CD8-positive, alpha-beta memory T cell (primary cell): Measurements from ENCODE around the gene FSD2. TPM values are rescaled to one million over a fixed set of nuclear protein-coding genes. Genes with fewer than 3 reads are reported as not detected.

Experiments used
- CTCF ChIA-PET: fragments of 350-600 bp; sonication (Branson Sonifier 250); formaldehyde crosslinking; loops from one replicate; lab custom pipeline; 2021; ENCODE audit warnings: antibody characterized with exemption; lab: Charles Lee
- POLR2A ChIA-PET: fragments of 350-600 bp; sonication (Branson Sonifier 250); formaldehyde crosslinking; loops from one replicate; lab custom pipeline; 2021; ENCODE audit warnings: antibody characterized with exemption; lab: Charles Lee
- DNase-seq, 5 donors: peaks; one replicate each; pipeline versions ENCODE4 v3.0.0 to v3.0.0-alpha.2; 2020 to 2022; ENCODE audit warnings: mixed read lengths in 1 of 5
- H3K27ac ChIP-seq: one replicate; pipeline ENCODE4 v1.7.0; 2013; ENCODE audit warnings: low read depth, mild to moderate bottlenecking, low read length, moderate library complexity
- H3K27me3 ChIP-seq: 2 replicates; pipeline ENCODE4 v1.7.0; 2013; ENCODE audit warnings: low read length, mild to moderate bottlenecking; ENCODE audit not compliant: insufficient read depth, poor library complexity, severe bottlenecking
- H3K36me3 ChIP-seq: 2 replicates; pipeline ENCODE4 v1.7.0; 2013; ENCODE audit warnings: mild to moderate bottlenecking, low read length, moderate library complexity; ENCODE audit not compliant: insufficient read depth
- H3K4me1 ChIP-seq: 2 replicates; pipeline ENCODE4 v1.7.0; 2013; ENCODE audit warnings: mild to moderate bottlenecking, low read length, moderate library complexity; ENCODE audit not compliant: insufficient read depth
- H3K4me3 ChIP-seq: 2 replicates; pipeline ENCODE4 v1.7.0; 2013; ENCODE audit warnings: mild to moderate bottlenecking, low read length
- H3K9me3 ChIP-seq: 2 replicates; pipeline ENCODE4 v1.7.0; 2013; ENCODE audit warnings: mild to moderate bottlenecking, low read length
- H3K27ac Mint-ChIP-seq, 8 donors: one replicate each; pipeline ENCODE4 v1.8.0; 2020 to 2021; ENCODE audit warnings: mixed read lengths in 8 of 8, mild to moderate bottlenecking in 6 of 8, inconsistent platforms in 3 of 8, moderate library complexity in 3 of 8
- H3K27me3 Mint-ChIP-seq, 2 donors: one replicate each; pipeline ENCODE4 v1.8.0; 2020 to 2021; ENCODE audit warnings: mixed read lengths in 2 of 2, mild to moderate bottlenecking in 1 of 2, moderate library complexity in 1 of 2
- H3K36me3 Mint-ChIP-seq, 3 donors: one replicate each; pipeline ENCODE4 v1.8.0; 2020 to 2021; ENCODE audit warnings: mixed read lengths in 3 of 3, inconsistent platforms in 1 of 3, mild to moderate bottlenecking in 1 of 3
- H3K4me1 Mint-ChIP-seq, 3 donors: one replicate each; pipeline ENCODE4 v1.8.0; 2020 to 2021; ENCODE audit warnings: mixed read lengths in 3 of 3, inconsistent platforms in 1 of 3, mild to moderate bottlenecking in 1 of 3
- H3K4me3 Mint-ChIP-seq, 7 donors: one replicate each; pipeline ENCODE4 v1.8.0; 2020 to 2021; ENCODE audit warnings: mixed read lengths in 7 of 7, mild to moderate bottlenecking in 6 of 7, moderate library complexity in 4 of 7, inconsistent platforms in 2 of 7
- H3K9me3 Mint-ChIP-seq, 5 donors: one replicate each; pipeline ENCODE4 v1.8.0; 2020 to 2022; ENCODE audit warnings: mixed read lengths in 5 of 5, mild to moderate bottlenecking in 3 of 5, moderate library complexity in 2 of 5, inconsistent platforms in 1 of 5
- polyA plus RNA-seq: library from polyadenylated mRNA; unstranded; fragments of 300-500 nt; fragmentation: Illumina TruSeq; gene quantifications from one replicate; pipeline ENCODE4 v1.2.3, GENCODE V29; 2021
- total RNA-seq, 2 experiments: library from RNA; stranded (reverse); gene quantifications; one replicate each; pipeline ENCODE4 v1.2.3, GENCODE V29; 2021

Gene FSD2
- total and polyA plus RNA-seq, 3 experiments from 2014 or later, result 0.16 TPM; not detected in 2

- H3K27me3 ChIP-seq, result no peaks in the 10 kb centered on the region
- no peaks in the 10 kb centered on the region for H3K36me3 ChIP-seq
- ChIA-PET POLR2A (no interaction called here), CTCF (no interaction called here)
- DNase-seq, result no peak
- no peak overlapping the region for H3K4me3 Mint-ChIP-seq
- H3K4me1 ChIP-seq, result no peaks in the 10 kb centered on the region
- H3K9me3 Mint-ChIP-seq, result peaks cover 4 to 9% (median 8%) of the 10 kb centered on the region in 5 donors
- H3K4me1 Mint-ChIP-seq, result no peaks in the 10 kb centered on the region
- peaks cover 16 to 68% of the 10 kb centered on the region in 2 donors for H3K27me3 Mint-ChIP-seq
- no peak overlapping the region for H3K27ac Mint-ChIP-seq
- no peak overlapping the region for H3K27ac ChIP-seq
- no peaks in the 10 kb centered on the region for H3K9me3 ChIP-seq
- H3K36me3 Mint-ChIP-seq, result peaks cover 0 to 19% (median 1%) of the 10 kb centered on the region in 3 donors
- H3K4me3 ChIP-seq, result no peak overlapping the region
Observed at GRCh38 chr15:82798531-82799166, 7.2 kb downstream of the FSD2 start.

- Mint-ChIP-seq H3K9me3 (peaks cover 4 to 12% (median 9%) of the 10 kb centered on the region in 5 donors), H3K36me3 (peaks cover 0 to 19% (median 1%) of the 10 kb centered on the region in 3 donors), H3K4me3 (no peak overlapping the region), H3K4me1 (no peaks in the 10 kb centered on the region), H3K27me3 (peaks cover 16 to 62% of the 10 kb centered on the region in 2 donors), H3K27ac (no peak overlapping the region)
- Histone ChIP-seq H3K9me3 (no peaks in the 10 kb centered on the region), H3K27me3 (no peaks in the 10 kb centered on the region), H3K36me3 (no peaks in the 10 kb centered on the region), H3K4me3 (no peak overlapping the region), H3K27ac (no peak overlapping the region), H3K4me1 (no peaks in the 10 kb centered on the region)
- DNase-seq, result no peak
- ChIA-PET POLR2A (no interaction called here), CTCF (no interaction called here)
Observed at GRCh38 chr15:82798104-82798503, 7.8 kb downstream of the FSD2 start.

- Mint-ChIP-seq H3K4me1 (no peaks in the 10 kb centered on the region), H3K27ac (no peak overlapping the region), H3K27me3 (peaks cover 8 to 33% of the 10 kb centered on the region in 2 donors), H3K4me3 (no peak overlapping the region), H3K36me3 (peaks cover 0 to 13% (median 1%) of the 10 kb centered on the region in 3 donors), H3K9me3 (peaks cover 4 to 13% (median 9%) of the 10 kb centered on the region in 5 donors)
- Histone ChIP-seq H3K27ac (no peak overlapping the region), H3K27me3 (no peaks in the 10 kb centered on the region), H3K4me1 (no peaks in the 10 kb centered on the region), H3K4me3 (no peak overlapping the region), H3K36me3 (no peaks in the 10 kb centered on the region), H3K9me3 (no peaks in the 10 kb centered on the region)
- ChIA-PET POLR2A (no interaction called here), CTCF (no interaction called here)
- DNase-seq, result no peak
Observed at GRCh38 chr15:82793737-82794136, 12.1 kb downstream of the FSD2 start.

- H3K4me1 Mint-ChIP-seq, result no peaks in the 10 kb centered on the region
- H3K4me3 ChIP-seq, result no peak overlapping the region
- peaks cover 8 to 20% of the 10 kb centered on the region in 2 donors for H3K27me3 Mint-ChIP-seq
- peaks cover 0 to 13% (median 1%) of the 10 kb centered on the region in 3 donors for H3K36me3 Mint-ChIP-seq
- no peak overlapping the region for H3K4me3 Mint-ChIP-seq
- no peaks in the 10 kb centered on the region for H3K4me1 ChIP-seq
- no peaks in the 10 kb centered on the region for H3K27me3 ChIP-seq
- H3K27ac ChIP-seq, result no peak overlapping the region
- POLR2A ChIA-PET, result interaction anchor here (0.7 kb wide), 1 partner anchor 20 kb away, joined by 3 read pairs; no protein-coding TSS in a partner anchor
- H3K9me3 Mint-ChIP-seq, result peaks cover 4 to 13% (median 9%) of the 10 kb centered on the region in 5 donors
- no peak overlapping the region for H3K27ac Mint-ChIP-seq
- CTCF ChIA-PET, result no interaction called here
- no peak for DNase-seq
- H3K9me3 ChIP-seq, result no peaks in the 10 kb centered on the region
- H3K36me3 ChIP-seq, result no peaks in the 10 kb centered on the region
Observed at GRCh38 chr15:82792068-82792467, 13.8 kb downstream of the FSD2 start.

- peaks cover 0 to 13% (median 1%) of the 10 kb centered on the region in 3 donors for H3K36me3 Mint-ChIP-seq
- H3K27me3 ChIP-seq, result no peaks in the 10 kb centered on the region
- no peak overlapping the region for H3K4me3 Mint-ChIP-seq
- peaks cover 10 to 18% of the 10 kb centered on the region in 2 donors for H3K27me3 Mint-ChIP-seq
- no peak for DNase-seq
- peaks cover 4 to 13% (median 9%) of the 10 kb centered on the region in 5 donors for H3K9me3 Mint-ChIP-seq
- H3K4me1 ChIP-seq, result no peaks in the 10 kb centered on the region
- CTCF ChIA-PET, result no interaction called here
- no peaks in the 10 kb centered on the region for H3K36me3 ChIP-seq
- POLR2A ChIA-PET, result no interaction called here
- H3K27ac Mint-ChIP-seq, result no peak overlapping the region
- no peak overlapping the region for H3K4me3 ChIP-seq
- no peaks in the 10 kb centered on the region for H3K9me3 ChIP-seq
- H3K4me1 Mint-ChIP-seq, result no peaks in the 10 kb centered on the region
- no peak overlapping the region for H3K27ac ChIP-seq
Observed at GRCh38 chr15:82790321-82790720, 15.5 kb downstream of the FSD2 start.

GRCh38 chr15:82789491-82789890 lies 16.4 kb downstream of the FSD2 start:
- H3K36me3 Mint-ChIP-seq, result peaks cover 0 to 8% (median 1%) of the 10 kb centered on the region in 3 donors
- no peak for DNase-seq
- peaks cover 10 to 12% of the 10 kb centered on the region in 2 donors for H3K27me3 Mint-ChIP-seq
- CTCF ChIA-PET, result no interaction called here
- Histone ChIP-seq H3K9me3 (no peaks in the 10 kb centered on the region), H3K4me3 (no peak overlapping the region), H3K36me3 (no peaks in the 10 kb centered on the region), H3K27ac (no peak overlapping the region), H3K27me3 (no peaks in the 10 kb centered on the region), H3K4me1 (no peaks in the 10 kb centered on the region)
- H3K27ac Mint-ChIP-seq, result no peak overlapping the region
- no peak overlapping the region for H3K4me3 Mint-ChIP-seq
- H3K9me3 Mint-ChIP-seq, result peaks cover 4 to 13% (median 8%) of the 10 kb centered on the region in 5 donors
- no peaks in the 10 kb centered on the region for H3K4me1 Mint-ChIP-seq
- POLR2A ChIA-PET, result no interaction called here

- Mint-ChIP-seq H3K27ac (no peak overlapping the region), H3K4me1 (no peaks in the 10 kb centered on the region), H3K4me3 (no peak overlapping the region), H3K9me3 (peaks cover 0 to 5% (median 2%) of the 10 kb centered on the region in 5 donors), H3K27me3 (peaks cover 9 to 10% of the 10 kb centered on the region in 2 donors), H3K36me3 (no peaks in the 10 kb centered on the region)
- ChIA-PET POLR2A (no interaction called here), CTCF (no interaction called here)
- Histone ChIP-seq H3K9me3 (no peaks in the 10 kb centered on the region), H3K4me3 (no peak overlapping the region), H3K27me3 (no peaks in the 10 kb centered on the region), H3K36me3 (no peaks in the 10 kb centered on the region), H3K4me1 (no peaks in the 10 kb centered on the region), H3K27ac (no peak overlapping the region)
- no peak for DNase-seq
Observed at GRCh38 chr15:82788496-82788895, 17.4 kb downstream of the FSD2 start.

GRCh38 chr15:82781349-82781748 lies 24.5 kb downstream of the FSD2 start:
- no peak overlapping the region for H3K4me3 ChIP-seq
- POLR2A ChIA-PET, result no interaction called here
- no peaks in the 10 kb centered on the region for H3K27me3 ChIP-seq
- Mint-ChIP-seq H3K4me1 (no peaks in the 10 kb centered on the region), H3K27me3 (peaks cover 4 to 8% of the 10 kb centered on the region in 2 donors), H3K4me3 (no peak overlapping the region), H3K36me3 (peaks cover 0 to 7% (median 3%) of the 10 kb centered on the region in 3 donors), H3K9me3 (no peaks in the 10 kb centered on the region), H3K27ac (no peak overlapping the region)
- no peak for DNase-seq
- H3K27ac ChIP-seq, result no peak overlapping the region
- no peaks in the 10 kb centered on the region for H3K4me1 ChIP-seq
- H3K9me3 ChIP-seq, result no peaks in the 10 kb centered on the region
- CTCF ChIA-PET, result no interaction called here
- H3K36me3 ChIP-seq, result no peaks in the 10 kb centered on the region
